ENCODE results near the gene PCSK7.
"Not testable (repeated sequence)": the region's sequence is repeated elsewhere in the genome, so short reads cannot be mapped to it uniquely, and the experiment has no call there.

Gene PCSK7

DNA sequence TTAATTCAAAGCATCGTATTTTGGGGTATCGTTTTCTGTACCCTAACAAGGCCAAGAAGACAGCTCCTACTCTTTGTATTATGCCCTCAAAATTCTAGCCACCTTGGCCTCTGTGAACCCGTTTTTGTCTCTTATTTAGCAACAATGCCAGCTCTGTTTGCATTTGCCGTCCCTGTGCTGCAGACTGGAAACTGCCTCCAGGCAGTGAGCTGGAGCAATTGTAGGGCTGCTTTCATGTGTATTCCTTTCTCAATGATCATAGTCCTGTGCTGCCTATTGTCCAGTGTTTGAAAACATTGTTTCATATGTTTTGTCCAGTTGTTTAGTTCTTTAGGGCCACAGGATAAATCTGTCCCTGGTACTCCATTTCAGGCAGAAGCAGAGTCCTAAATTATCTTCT, 39.3 kb upstream of the PCSK7 start:
- no peak for DNase-seq (ENCODE audit: extremely low spot score)
- TF ChIP-seq, protein P1, sequence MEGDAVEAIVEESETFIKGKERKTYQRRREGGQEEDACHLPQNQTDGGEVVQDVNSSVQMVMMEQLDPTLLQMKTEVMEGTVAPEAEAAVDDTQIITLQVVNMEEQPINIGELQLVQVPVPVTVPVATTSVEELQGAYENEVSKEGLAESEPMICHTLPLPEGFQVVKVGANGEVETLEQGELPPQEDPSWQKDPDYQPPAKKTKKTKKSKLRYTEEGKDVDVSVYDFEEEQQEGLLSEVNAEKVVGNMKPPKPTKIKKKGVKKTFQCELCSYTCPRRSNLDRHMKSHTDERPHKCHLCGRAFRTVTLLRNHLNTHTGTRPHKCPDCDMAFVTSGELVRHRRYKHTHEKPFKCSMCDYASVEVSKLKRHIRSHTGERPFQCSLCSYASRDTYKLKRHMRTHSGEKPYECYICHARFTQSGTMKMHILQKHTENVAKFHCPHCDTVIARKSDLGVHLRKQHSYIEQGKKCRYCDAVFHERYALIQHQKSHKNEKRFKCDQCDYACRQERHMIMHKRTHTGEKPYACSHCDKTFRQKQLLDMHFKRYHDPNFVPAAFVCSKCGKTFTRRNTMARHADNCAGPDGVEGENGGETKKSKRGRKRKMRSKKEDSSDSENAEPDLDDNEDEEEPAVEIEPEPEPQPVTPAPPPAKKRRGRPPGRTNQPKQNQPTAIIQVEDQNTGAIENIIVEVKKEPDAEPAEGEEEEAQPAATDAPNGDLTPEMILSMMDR (IDR thresholded peaks at IDR 0.05; ENCODE audit: control extremely low read depth, extremely low read depth, low read depth, missing control alignments), result no peak
- ChIA-PET CTCF (interaction anchor here (1.1 to 1.4 kb wide), 3 partner anchors 15 to 45 kb away, joined by 4 to 7 read pairs (median 4); no protein-coding TSS in a partner anchor), POLR2A (no interaction called here)

- POLR2A ChIA-PET, result no interaction called here
- TF ChIP-seq, protein P1 (IDR thresholded peaks at IDR 0.05; ENCODE audit: control extremely low read depth, extremely low read depth, low read depth, missing control alignments), result no peak
- DNase-seq (ENCODE audit: extremely low spot score), result no peak
- CTCF ChIA-PET, result no interaction called here
Observed at GRCh38 chr11:117269856-117270255, 38.0 kb upstream of the PCSK7 start.

DNA sequence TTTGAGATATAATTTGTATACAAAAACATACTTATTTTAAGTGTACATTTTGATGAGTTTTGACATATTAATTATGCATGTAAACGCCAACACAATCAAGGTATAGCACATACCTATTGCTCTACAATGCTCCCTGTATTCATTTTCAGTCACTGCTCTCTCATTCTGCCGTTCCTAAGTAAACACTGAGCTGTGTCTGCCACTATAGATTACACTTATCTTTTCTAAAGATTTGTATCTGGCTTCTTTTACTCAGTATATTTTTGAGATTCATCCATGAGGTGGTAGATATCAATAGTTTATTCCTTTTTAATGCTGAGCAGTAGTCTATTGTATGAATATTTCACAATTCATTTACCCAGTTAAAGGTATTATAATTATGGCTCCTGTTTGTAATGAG, 33.9 kb upstream of the PCSK7 start:
- ChIA-PET POLR2A (no interaction called here), CTCF (no interaction called here)
- no peak for DNase-seq (ENCODE audit: extremely low spot score)
- TF ChIP-seq, protein P1 (IDR thresholded peaks at IDR 0.05; ENCODE audit: control extremely low read depth, extremely low read depth, low read depth, missing control alignments), result no peak

GRCh38 chr11:117264624-117265323, 32.9 kb upstream of the PCSK7 start:
- CTCF ChIA-PET; DNase-seq (ENCODE audit: extremely low spot score); POLR2A ChIA-PET: not testable (repeated sequence)

DNA sequence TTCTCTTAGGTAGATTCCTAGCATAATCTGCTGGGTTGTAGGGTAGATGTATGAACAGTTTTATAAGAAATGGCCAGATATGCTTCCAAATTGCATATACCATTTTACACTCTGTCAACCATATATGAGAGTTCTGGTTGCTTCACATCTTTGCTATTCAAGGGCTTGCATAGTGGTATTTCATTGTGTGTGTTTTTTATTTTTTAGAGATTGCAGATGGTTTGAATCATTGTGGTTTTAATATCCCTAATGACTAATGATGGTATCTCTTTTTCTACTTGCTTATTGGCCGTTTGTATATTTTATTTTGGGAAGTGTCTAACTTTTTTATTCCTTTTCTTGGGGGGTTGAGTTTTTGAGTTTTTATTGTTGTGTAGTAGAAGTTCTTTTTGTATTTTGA, 27.5 kb upstream of the PCSK7 start:
- TF ChIP-seq, protein P1 (IDR thresholded peaks at IDR 0.05; ENCODE audit: control extremely low read depth, extremely low read depth, low read depth, missing control alignments), result no peak
- ChIA-PET POLR2A (no interaction called here), CTCF (interaction anchor here (0.9 kb wide), 1 partner anchor 32 kb away, joined by 3 read pairs; no protein-coding TSS in a partner anchor)

DNA sequence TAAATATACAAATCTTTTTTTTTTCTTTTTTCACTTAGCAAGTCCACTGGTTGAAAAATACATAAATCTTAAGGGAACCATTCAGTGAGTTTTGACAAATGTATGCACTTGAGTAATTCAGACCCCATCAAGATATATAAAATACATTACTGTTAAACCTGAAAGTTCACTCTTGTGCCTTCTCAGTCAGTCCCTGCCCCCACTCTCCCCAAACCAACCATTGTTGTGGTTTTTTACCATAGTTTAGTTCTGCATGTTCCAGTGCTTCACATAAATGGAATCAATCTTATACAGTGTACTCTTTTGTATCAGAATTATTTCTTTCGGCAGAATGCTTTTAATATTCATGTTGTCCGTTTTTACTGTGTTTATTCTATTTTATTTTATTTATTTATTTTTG, 26.7 kb upstream of the PCSK7 start:
- CTCF ChIA-PET, result no interaction called here
- no peak for DNase-seq (ENCODE audit: extremely low spot score)
- TF ChIP-seq, protein P1 (IDR thresholded peaks at IDR 0.05; ENCODE audit: control extremely low read depth, extremely low read depth, low read depth, missing control alignments), result no peak
- POLR2A ChIA-PET, result no interaction called here

More for the DNA sequence above, 27.5 kb upstream of the PCSK7 start:
- no peak for DNase-seq (ENCODE audit: extremely low spot score)

DNA sequence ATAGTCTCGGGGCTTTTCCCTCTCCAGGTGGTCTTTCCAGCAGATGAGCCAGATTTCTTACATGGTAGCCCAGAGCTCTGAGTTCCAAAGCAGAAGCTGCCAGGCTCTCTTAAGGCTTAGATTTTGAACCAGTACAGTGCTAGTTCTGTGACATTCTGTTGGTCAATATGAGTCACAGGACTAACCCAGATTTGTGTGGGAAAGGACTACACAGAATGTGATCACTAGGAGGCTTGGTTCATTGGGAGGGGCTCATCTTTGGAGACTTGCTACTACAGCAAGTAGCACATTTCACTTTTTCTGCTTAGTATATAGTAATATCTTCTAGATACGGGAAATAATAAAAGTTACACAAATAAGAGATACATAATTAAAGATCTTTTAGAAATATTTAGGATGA, 24.7 kb upstream of the PCSK7 start:
- CTCF ChIA-PET, result interaction anchor here (1.0 to 1.1 kb wide), 2 partner anchors 10 to 25 kb away, joined by 3 read pairs; partner anchors contain the start of gene PCSK7
- POLR2A ChIA-PET, result no interaction called here
- no peak for DNase-seq (ENCODE audit: extremely low spot score)
- TF ChIP-seq, protein P1 (IDR thresholded peaks at IDR 0.05; ENCODE audit: control extremely low read depth, extremely low read depth, low read depth, missing control alignments), result no peak
